ENCODE data around the gene CHRNG. TPM values are rescaled to one million over a fixed set of nuclear protein-coding genes. Genes with fewer than 3 reads are reported as not detected.
"Not testable (repeated sequence)": the region's sequence is repeated elsewhere in the genome, so short reads cannot be mapped to it uniquely, and the experiment has no call there.

The CHRNG gene
- total RNA-seq, 4 donors from 2014 or later, result not detected

DNA sequence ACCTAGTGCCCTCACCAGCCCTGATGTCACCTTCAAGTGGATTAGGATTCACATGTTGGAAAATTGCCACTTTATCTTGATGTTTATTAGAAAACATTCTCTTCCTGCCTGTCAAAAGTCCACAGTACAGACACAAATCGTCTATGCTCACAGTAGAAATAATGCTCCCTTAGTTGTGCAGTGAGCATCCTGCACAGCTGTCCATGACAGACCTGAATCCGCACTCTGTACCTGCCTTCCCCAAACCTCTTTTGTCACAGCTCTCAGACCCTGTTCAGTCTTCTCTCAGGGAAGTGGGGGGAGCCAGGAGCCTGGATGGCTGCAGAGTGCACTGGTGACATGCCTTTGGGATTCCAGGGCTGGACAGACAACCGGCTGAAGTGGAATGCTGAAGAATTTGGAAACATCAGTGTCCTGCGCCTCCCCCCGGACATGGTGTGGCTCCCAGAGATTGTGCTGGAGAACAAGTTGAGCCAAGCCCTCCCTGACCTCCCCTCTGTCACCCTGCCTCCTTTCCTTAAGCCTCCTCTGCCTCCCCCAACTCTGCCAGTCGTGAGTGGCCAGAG lies 11.5 kb upstream of the CHRNG start:
- no peak overlapping the region for H3K4me3 ChIP-seq
- no peaks in the 10 kb centered on the region for H3K36me3 ChIP-seq
- peaks cover 0 to 29% (median 17%) of the 10 kb centered on the region in 3 donors for H3K4me1 ChIP-seq
- WGBS, 2 donors (ENCODE audit: low coverage in 1 of 2), result 67 to 74% methylated on average over 1 to 6 of the region's 6 CpGs
- no peak overlapping the region for H3K27ac ChIP-seq
- H3K9me3 ChIP-seq, result no peaks in the 10 kb centered on the region
- TF ChIP-seq, protein P1, sequence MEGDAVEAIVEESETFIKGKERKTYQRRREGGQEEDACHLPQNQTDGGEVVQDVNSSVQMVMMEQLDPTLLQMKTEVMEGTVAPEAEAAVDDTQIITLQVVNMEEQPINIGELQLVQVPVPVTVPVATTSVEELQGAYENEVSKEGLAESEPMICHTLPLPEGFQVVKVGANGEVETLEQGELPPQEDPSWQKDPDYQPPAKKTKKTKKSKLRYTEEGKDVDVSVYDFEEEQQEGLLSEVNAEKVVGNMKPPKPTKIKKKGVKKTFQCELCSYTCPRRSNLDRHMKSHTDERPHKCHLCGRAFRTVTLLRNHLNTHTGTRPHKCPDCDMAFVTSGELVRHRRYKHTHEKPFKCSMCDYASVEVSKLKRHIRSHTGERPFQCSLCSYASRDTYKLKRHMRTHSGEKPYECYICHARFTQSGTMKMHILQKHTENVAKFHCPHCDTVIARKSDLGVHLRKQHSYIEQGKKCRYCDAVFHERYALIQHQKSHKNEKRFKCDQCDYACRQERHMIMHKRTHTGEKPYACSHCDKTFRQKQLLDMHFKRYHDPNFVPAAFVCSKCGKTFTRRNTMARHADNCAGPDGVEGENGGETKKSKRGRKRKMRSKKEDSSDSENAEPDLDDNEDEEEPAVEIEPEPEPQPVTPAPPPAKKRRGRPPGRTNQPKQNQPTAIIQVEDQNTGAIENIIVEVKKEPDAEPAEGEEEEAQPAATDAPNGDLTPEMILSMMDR (IDR thresholded peaks at IDR 0.05), result no peak
- no peak for TF ChIP-seq POLR2AphosphoS5 (IDR thresholded peaks at IDR 0.05)
- no peak for TF ChIP-seq POLR2A (IDR thresholded peaks at IDR 0.05)
- no peak for TF ChIP-seq EP300 (IDR thresholded peaks at IDR 0.05)
- H3K27me3 ChIP-seq, result peaks cover 46% of the 10 kb centered on the region
- no peak for ATAC-seq

DNA sequence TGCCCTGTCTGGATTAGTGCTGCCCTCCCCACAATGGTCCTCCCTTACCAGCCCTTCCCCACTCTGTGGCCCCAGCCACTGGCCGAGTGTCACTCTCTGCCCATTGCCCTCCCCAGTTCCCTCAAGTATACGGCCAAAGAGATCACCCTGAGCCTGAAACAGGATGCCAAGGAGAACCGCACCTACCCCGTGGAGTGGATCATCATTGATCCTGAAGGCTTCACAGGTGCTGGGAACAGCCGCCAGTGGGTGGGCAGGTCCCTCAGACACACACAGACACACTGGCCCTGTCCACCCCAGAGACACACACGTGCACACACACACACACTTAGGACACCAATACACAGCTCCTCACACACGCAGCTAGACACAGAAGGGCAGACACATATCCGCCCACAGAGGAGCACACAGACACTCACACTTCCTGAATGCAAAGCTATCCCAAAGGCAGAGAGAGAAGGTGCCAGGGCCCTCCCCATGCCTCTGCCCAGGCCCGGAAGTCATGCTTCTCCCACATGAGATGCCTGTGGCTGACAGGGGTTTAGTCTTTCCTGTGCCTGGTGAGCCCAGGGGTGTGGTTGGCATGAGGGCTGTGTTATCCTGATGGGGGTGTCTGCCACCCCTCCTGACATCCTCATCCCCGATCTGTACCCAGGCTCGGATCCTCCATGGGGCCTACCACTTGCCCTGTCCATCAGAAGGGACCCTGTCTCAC lies 10.6 kb upstream of the CHRNG start:
- 40 to 86% methylated on average over 1 of the region's 11 CpGs for WGBS, 2 donors (ENCODE audit: low coverage in 1 of 2)
- Histone ChIP-seq H3K27ac (no peak overlapping the region), H3K27me3 (peaks cover 37% of the 10 kb centered on the region), H3K36me3 (no peaks in the 10 kb centered on the region), H3K4me1 (peaks cover 0 to 20% (median 9%) of the 10 kb centered on the region in 3 donors), H3K4me3 (no peak overlapping the region), H3K9me3 (no peaks in the 10 kb centered on the region)
- TF ChIP-seq POLR2AphosphoS5 (IDR thresholded peaks at IDR 0.05) (no peak), POLR2A (IDR thresholded peaks at IDR 0.05) (no peak), EP300 (IDR thresholded peaks at IDR 0.05) (no peak)
- TF ChIP-seq, protein P1 (IDR thresholded peaks at IDR 0.05), result no peak
- no peak for ATAC-seq

- Histone ChIP-seq H3K27me3 (peaks cover 29% of the 10 kb centered on the region), H3K36me3 (no peaks in the 10 kb centered on the region), H3K4me3 (no peak overlapping the region), H3K9me3 (no peaks in the 10 kb centered on the region), H3K4me1 (peaks cover 0 to 11% (median 6%) of the 10 kb centered on the region in 3 donors), H3K27ac (no peak overlapping the region)
- no peak for ATAC-seq
- no peak for TF ChIP-seq POLR2A (IDR thresholded peaks at IDR 0.05)
- TF ChIP-seq EP300 (IDR thresholded peaks at IDR 0.05), result no peak
- WGBS, 2 donors (ENCODE audit: low coverage in 1 of 2), result 87 to 88% methylated on average over 13 to 15 of the region's 17 CpGs
Measured at GRCh38 chr2:232529806-232530547, 9.5 kb upstream of the CHRNG start.

- Histone ChIP-seq H3K9me3 (peaks cover 0 to 1% (median 0%) of the 10 kb centered on the region in 3 donors), H3K36me3 (no peaks in the 10 kb centered on the region), H3K27me3 (peaks cover 29% of the 10 kb centered on the region), H3K27ac (no peak overlapping the region), H3K4me3 (no peak overlapping the region), H3K4me1 (peaks cover 0 to 4% (median 2%) of the 10 kb centered on the region in 3 donors)
- no peak for ATAC-seq
- no peak for TF ChIP-seq POLR2AphosphoS5 (IDR thresholded peaks at IDR 0.05)
- TF ChIP-seq, protein P1 (IDR thresholded peaks at IDR 0.05), result no peak
- TF ChIP-seq EP300 (IDR thresholded peaks at IDR 0.05), result no peak
- no peak for TF ChIP-seq POLR2A (IDR thresholded peaks at IDR 0.05)
- 40 to 87% methylated on average over 2 to 6 of the region's 9 CpGs for WGBS, 2 donors (ENCODE audit: low coverage in 1 of 2)
Measured at GRCh38 chr2:232530626-232531260, 8.7 kb upstream of the CHRNG start.

- H3K36me3 ChIP-seq, result no peaks in the 10 kb centered on the region
- no peaks in the 10 kb centered on the region for H3K4me1 ChIP-seq
- WGBS, 2 donors (ENCODE audit: low coverage in 1 of 2), result 33% methylated on average over 7 of the region's 9 CpGs; no CpG with 5 or more reads in 1 of the 2 donors
- no peak overlapping the region for H3K4me3 ChIP-seq
- ATAC-seq, result no peak
- H3K27ac ChIP-seq, result no peak overlapping the region
- H3K27me3 ChIP-seq, result peaks cover 40% of the 10 kb centered on the region
- peaks cover 0 to 11% (median 0%) of the 10 kb centered on the region in 3 donors for H3K9me3 ChIP-seq
- TF ChIP-seq POLR2A (IDR thresholded peaks at IDR 0.05), result no peak
- TF ChIP-seq POLR2AphosphoS5 (IDR thresholded peaks at IDR 0.05), result no peak
- TF ChIP-seq, protein P1 (IDR thresholded peaks at IDR 0.05), result no peak
- no peak for TF ChIP-seq EP300 (IDR thresholded peaks at IDR 0.05)
Measured at GRCh38 chr2:232532419-232532818, 7.1 kb upstream of the CHRNG start.

GRCh38 chr2:232532821-232533220 lies 6.7 kb upstream of the CHRNG start:
- Histone ChIP-seq H3K27me3 (peaks cover 44% of the 10 kb centered on the region), H3K9me3 (peaks cover 0 to 11% (median 0%) of the 10 kb centered on the region in 3 donors)
- WGBS, 2 donors (ENCODE audit: low coverage in 1 of 2), result 78 to 100% methylated on average over 3 to 6 of the region's 7 CpGs
- not testable (repeated sequence) for ATAC-seq, H3K27ac ChIP-seq, H3K4me3 ChIP-seq, H3K36me3 ChIP-seq, H3K4me1 ChIP-seq
